Measurements from ENCODE around the gene SCAF8. TPM values are rescaled to one million over a fixed set of nuclear protein-coding genes. Genes with fewer than 3 reads are reported as not detected.
"Not testable (repeated sequence)": the region's sequence is repeated elsewhere in the genome, so short reads cannot be mapped to it uniquely, and the experiment has no call there.

Gene SCAF8
- total RNA-seq, 1 donor from 2014 or later, result 52.7 TPM

DNA sequence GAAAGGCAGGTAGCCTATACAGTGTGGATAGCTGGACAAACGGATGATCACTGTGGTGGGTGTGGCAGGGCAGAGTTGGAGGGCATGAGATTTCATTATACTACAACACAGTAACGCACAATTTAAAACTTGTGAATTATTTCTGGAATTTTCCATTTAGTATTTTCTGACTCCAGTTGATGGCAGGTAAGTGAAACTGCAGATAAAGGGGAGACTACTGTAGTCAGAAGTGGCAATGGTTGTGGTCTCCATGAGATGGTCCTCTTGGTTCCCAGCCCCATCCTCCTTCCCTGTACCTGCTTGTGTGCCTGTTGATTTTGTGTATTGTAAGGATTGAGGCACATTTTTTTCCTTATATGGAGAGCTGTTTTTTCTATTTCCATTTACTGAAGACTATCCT, 22.5 kb upstream of the SCAF8 start:
- Histone ChIP-seq H3K27ac (ENCODE audit: low read depth, low read length) (no peak overlapping the region), H3K36me3 (ENCODE audit: control insufficient read depth in 3 of 3, insufficient read depth in 3 of 3, low read length in 3 of 3) (no peaks in the 10 kb centered on the region), H3K4me1 (ENCODE audit: control insufficient read depth in 3 of 3, insufficient read depth in 3 of 3, low read length in 3 of 3) (no peaks in the 10 kb centered on the region), H3K4me3 (ENCODE audit: low read length in 3 of 3) (no peak overlapping the region), H3K9me3 (ENCODE audit: control insufficient read depth in 3 of 3, low read length in 3 of 3) (no peaks in the 10 kb centered on the region), H3K27me3 (ENCODE audit: control insufficient read depth in 3 of 3, insufficient read depth in 3 of 3, low read length in 3 of 3) (no peaks in the 10 kb centered on the region), H3K9ac (ENCODE audit: low read depth in 1 of 3, low read length in 3 of 3) (no peak overlapping the region)

DNA sequence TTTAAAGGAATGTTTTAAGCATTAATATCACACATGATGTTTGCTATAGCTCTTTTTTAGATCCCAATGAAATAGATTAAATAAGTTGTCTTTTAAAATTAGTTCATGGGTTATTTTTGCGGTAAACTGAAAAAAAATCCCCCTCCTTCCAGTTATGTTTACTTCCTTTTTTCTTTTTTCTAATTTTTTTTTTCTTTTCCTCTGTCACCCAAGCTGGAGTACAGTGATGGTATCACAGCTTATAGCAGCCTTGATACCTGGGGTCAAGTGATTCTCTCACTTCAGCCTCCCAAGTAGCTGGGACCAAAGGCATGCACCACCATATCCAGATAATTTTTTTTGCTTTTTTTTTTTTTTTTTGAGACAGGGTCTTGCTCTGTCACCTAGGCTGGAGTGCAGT, 17.8 kb upstream of the SCAF8 start:
- Histone ChIP-seq H3K4me1 (ENCODE audit: control insufficient read depth in 3 of 3, insufficient read depth in 3 of 3, low read length in 3 of 3) (no peaks in the 10 kb centered on the region), H3K9me3 (ENCODE audit: control insufficient read depth in 3 of 3, low read length in 3 of 3) (no peaks in the 10 kb centered on the region), H3K4me3 (ENCODE audit: low read length in 3 of 3) (no peak overlapping the region)

DNA sequence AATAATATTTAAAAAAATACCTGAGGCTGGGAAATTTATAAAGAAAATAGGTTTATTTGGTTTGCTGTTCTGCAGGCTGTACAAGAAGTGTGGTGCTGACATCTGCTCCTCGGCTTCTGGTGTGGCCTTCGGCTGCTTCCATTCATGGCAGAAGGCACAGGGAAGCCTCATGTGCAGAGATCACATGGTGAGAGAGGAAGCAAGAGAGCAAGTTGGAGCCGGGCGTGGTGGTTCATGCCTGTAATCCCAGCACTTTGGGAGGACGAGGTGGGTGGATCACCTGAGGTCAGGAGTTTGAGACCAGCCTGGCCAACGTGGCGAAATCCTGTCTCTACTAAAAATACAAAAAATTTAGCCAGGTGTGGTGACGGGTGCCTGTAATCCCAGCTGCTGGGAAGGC, 16.9 kb upstream of the SCAF8 start:
- not testable (repeated sequence) for H3K27ac ChIP-seq (ENCODE audit: low read depth, low read length); H3K4me1 ChIP-seq (ENCODE audit: control insufficient read depth in 3 of 3, insufficient read depth in 3 of 3, low read length in 3 of 3); H3K36me3 ChIP-seq (ENCODE audit: control insufficient read depth in 3 of 3, insufficient read depth in 3 of 3, low read length in 3 of 3); H3K9ac ChIP-seq (ENCODE audit: low read depth in 1 of 3, low read length in 3 of 3); H3K27me3 ChIP-seq (ENCODE audit: control insufficient read depth in 3 of 3, insufficient read depth in 3 of 3, low read length in 3 of 3); H3K9me3 ChIP-seq (ENCODE audit: control insufficient read depth in 3 of 3, low read length in 3 of 3); H3K4me3 ChIP-seq (ENCODE audit: low read length in 3 of 3)

More for the DNA sequence above, 17.8 kb upstream of the SCAF8 start:
- Histone ChIP-seq H3K27me3 (ENCODE audit: control insufficient read depth in 3 of 3, insufficient read depth in 3 of 3, low read length in 3 of 3) (no peaks in the 10 kb centered on the region), H3K36me3 (ENCODE audit: control insufficient read depth in 3 of 3, insufficient read depth in 3 of 3, low read length in 3 of 3) (no peaks in the 10 kb centered on the region), H3K9ac (ENCODE audit: low read depth in 1 of 3, low read length in 3 of 3) (no peak overlapping the region), H3K27ac (ENCODE audit: low read depth, low read length) (no peak overlapping the region)

DNA sequence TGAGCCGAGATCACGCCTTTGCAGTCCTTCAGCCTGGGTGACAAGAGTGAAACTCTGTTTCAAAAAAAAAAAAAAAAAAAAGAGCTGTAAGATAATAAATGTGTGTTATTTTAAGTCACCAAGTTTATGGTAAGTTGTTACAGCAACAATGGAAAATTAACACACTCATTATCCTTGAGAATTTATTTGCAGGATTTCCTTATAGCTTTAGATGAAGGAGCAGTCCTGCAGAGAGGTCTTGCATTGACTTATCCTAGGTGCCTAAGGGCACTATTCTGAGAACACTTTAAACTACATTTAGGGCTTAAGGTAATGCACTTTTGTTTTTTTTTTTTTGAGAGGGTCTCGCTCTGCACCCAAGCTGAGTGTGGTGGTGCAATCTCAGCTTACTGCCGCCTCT, 13.8 kb upstream of the SCAF8 start:
- Histone ChIP-seq H3K9ac (ENCODE audit: low read depth in 1 of 3, low read length in 3 of 3) (no peak overlapping the region), H3K4me1 (ENCODE audit: control insufficient read depth in 3 of 3, insufficient read depth in 3 of 3, low read length in 3 of 3) (no peaks in the 10 kb centered on the region), H3K36me3 (ENCODE audit: control insufficient read depth in 3 of 3, insufficient read depth in 3 of 3, low read length in 3 of 3) (no peaks in the 10 kb centered on the region), H3K4me3 (ENCODE audit: low read length in 3 of 3) (no peak overlapping the region), H3K27me3 (ENCODE audit: control insufficient read depth in 3 of 3, insufficient read depth in 3 of 3, low read length in 3 of 3) (no peaks in the 10 kb centered on the region), H3K9me3 (ENCODE audit: control insufficient read depth in 3 of 3, low read length in 3 of 3) (no peaks in the 10 kb centered on the region), H3K27ac (ENCODE audit: low read depth, low read length) (no peak overlapping the region)

DNA sequence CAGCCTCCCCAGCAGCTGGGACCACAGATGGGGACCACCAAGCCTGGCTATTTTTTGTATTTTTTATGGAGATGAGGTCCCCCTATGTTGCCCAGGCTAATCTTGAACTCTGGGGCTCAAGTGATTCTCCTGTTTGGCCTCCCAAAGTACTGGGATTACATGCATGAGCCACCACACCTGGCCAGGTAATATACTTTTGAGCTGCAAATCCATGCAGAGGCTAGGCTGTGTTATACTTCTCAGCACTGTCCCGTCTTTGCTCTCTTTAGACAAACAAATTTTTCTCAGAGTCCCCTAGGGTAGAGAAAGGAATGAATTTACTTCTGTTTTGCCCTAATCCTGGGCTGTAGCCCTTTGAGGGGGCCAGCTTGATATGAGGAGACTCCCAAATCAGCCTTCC, 13.4 kb upstream of the SCAF8 start:
- Histone ChIP-seq H3K4me1 (ENCODE audit: control insufficient read depth in 3 of 3, insufficient read depth in 3 of 3, low read length in 3 of 3) (no peaks in the 10 kb centered on the region), H3K9me3 (ENCODE audit: control insufficient read depth in 3 of 3, low read length in 3 of 3) (no peaks in the 10 kb centered on the region), H3K4me3 (ENCODE audit: low read length in 3 of 3) (no peak overlapping the region), H3K27me3 (ENCODE audit: control insufficient read depth in 3 of 3, insufficient read depth in 3 of 3, low read length in 3 of 3) (no peaks in the 10 kb centered on the region), H3K36me3 (ENCODE audit: control insufficient read depth in 3 of 3, insufficient read depth in 3 of 3, low read length in 3 of 3) (no peaks in the 10 kb centered on the region), H3K27ac (ENCODE audit: low read depth, low read length) (no peak overlapping the region), H3K9ac (ENCODE audit: low read depth in 1 of 3, low read length in 3 of 3) (no peak overlapping the region)

DNA sequence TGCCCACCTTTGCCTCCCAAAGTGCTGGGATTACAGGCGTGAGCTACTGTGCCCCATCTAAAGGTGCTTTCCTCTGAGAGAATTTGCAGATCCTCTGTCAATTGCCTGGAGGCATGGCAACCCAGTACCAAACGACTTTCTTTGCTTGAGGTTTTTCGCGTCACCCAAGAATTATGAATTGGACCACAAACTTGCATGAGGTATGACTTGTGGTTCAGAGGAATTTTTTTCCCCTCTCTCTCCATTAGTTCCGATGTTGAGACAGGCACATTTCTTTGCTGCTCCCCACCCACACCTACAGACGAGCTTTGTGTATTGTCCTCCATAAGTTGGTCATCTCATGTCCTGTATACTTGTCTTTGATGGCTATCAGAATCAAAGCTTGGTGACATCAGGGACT, 11.8 kb upstream of the SCAF8 start:
- Histone ChIP-seq H3K27me3 (ENCODE audit: control insufficient read depth in 3 of 3, insufficient read depth in 3 of 3, low read length in 3 of 3) (no peaks in the 10 kb centered on the region), H3K4me1 (ENCODE audit: control insufficient read depth in 3 of 3, insufficient read depth in 3 of 3, low read length in 3 of 3) (no peaks in the 10 kb centered on the region), H3K36me3 (ENCODE audit: control insufficient read depth in 3 of 3, insufficient read depth in 3 of 3, low read length in 3 of 3) (no peaks in the 10 kb centered on the region), H3K4me3 (ENCODE audit: low read length in 3 of 3) (no peak overlapping the region), H3K9ac (ENCODE audit: low read depth in 1 of 3, low read length in 3 of 3) (no peak overlapping the region), H3K9me3 (ENCODE audit: control insufficient read depth in 3 of 3, low read length in 3 of 3) (no peaks in the 10 kb centered on the region), H3K27ac (ENCODE audit: low read depth, low read length) (no peak overlapping the region)

DNA sequence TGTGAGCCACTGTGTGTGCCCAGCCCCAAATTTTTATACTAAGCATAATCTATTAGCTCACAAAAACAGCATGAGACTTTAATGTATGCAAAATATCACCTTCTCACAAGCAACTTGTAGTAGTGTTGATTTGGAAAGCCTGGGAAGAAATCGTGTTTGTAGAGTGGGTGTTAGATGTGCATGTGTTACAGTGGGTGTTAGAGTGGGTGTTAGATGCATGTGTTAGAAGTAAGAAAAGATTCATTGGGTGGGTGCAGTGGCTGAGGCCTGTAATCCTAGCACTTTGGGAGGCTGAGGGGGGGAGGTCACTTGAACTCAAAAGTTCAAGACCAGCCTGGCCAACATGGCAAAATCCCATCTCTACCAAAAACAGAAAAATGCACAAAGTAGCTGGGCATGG, 6.3 kb upstream of the SCAF8 start:
- no peak overlapping the region for H3K27ac ChIP-seq (ENCODE audit: low read depth, low read length)
- H3K9ac ChIP-seq (ENCODE audit: low read depth in 1 of 3, low read length in 3 of 3), result no peak overlapping the region
- no peak overlapping the region for H3K4me3 ChIP-seq (ENCODE audit: low read length in 3 of 3)
- peaks cover 0 to 2% (median 1%) of the 10 kb centered on the region in 3 donors for H3K4me1 ChIP-seq (ENCODE audit: control insufficient read depth in 3 of 3, insufficient read depth in 3 of 3, low read length in 3 of 3)
- no peaks in the 10 kb centered on the region for H3K27me3 ChIP-seq (ENCODE audit: control insufficient read depth in 3 of 3, insufficient read depth in 3 of 3, low read length in 3 of 3)
- no peaks in the 10 kb centered on the region for H3K9me3 ChIP-seq (ENCODE audit: control insufficient read depth in 3 of 3, low read length in 3 of 3)
- H3K36me3 ChIP-seq (ENCODE audit: control insufficient read depth in 3 of 3, insufficient read depth in 3 of 3, low read length in 3 of 3), result no peaks in the 10 kb centered on the region

DNA sequence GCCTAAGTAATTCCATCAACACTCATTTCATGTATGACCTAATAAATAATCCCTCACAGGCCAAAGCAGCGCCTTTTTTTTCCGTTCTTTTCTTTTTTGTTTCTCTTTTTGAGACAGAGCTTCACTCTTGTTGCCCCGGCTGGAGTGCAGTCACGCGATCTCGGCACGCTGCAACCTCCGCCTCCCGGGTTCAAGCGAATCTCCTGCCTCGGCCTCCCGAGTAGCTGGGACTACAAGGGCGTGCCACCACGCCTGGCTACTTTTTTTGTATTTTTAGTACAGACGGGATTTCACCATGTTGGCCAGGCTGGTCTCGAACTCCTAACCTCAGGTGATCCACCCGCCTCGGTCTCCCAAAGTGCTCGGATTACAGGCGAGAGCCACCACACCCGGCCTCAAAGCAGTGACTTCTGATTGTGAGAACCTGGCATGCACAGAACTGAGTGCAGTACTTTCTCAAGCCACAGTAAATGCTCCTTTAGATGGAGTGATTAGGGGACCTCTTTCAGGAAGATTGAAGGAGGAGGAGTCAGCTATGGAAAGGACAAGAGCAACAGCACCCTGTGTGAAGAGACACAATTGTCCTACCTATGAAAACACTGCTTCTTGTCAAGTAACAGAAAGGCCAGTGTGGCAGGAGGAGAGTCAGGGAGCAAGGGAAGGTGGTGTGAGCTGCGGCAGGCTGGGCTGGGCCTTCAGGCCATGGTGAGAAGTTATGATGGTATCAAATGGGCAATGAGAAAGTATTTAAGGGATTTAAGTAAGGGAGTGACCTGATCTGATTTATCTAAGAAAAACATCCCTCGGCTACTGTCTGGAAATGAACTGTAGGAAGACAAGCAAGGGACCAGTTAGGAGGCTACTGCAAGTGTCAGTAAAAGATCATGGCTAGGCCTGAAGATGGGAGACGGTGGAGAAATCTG, 1.7 kb upstream of the SCAF8 start:
- peak overlapping the region in 1 of 3 donors; percentile 98 for H3K9ac ChIP-seq (ENCODE audit: low read depth in 1 of 3, low read length in 3 of 3)
- no peaks in the 10 kb centered on the region for H3K27me3 ChIP-seq (ENCODE audit: control insufficient read depth in 3 of 3, insufficient read depth in 3 of 3, low read length in 3 of 3)
- no peaks in the 10 kb centered on the region for H3K36me3 ChIP-seq (ENCODE audit: control insufficient read depth in 3 of 3, insufficient read depth in 3 of 3, low read length in 3 of 3)
- no peak overlapping the region for H3K4me3 ChIP-seq (ENCODE audit: low read length in 3 of 3)
- H3K9me3 ChIP-seq (ENCODE audit: control insufficient read depth in 3 of 3, low read length in 3 of 3), result no peaks in the 10 kb centered on the region
- H3K4me1 ChIP-seq (ENCODE audit: control insufficient read depth in 3 of 3, insufficient read depth in 3 of 3, low read length in 3 of 3), result peaks cover 20 to 30% (median 22%) of the 10 kb centered on the region in 3 donors
- H3K27ac ChIP-seq (ENCODE audit: low read depth, low read length), result no peak overlapping the region

DNA sequence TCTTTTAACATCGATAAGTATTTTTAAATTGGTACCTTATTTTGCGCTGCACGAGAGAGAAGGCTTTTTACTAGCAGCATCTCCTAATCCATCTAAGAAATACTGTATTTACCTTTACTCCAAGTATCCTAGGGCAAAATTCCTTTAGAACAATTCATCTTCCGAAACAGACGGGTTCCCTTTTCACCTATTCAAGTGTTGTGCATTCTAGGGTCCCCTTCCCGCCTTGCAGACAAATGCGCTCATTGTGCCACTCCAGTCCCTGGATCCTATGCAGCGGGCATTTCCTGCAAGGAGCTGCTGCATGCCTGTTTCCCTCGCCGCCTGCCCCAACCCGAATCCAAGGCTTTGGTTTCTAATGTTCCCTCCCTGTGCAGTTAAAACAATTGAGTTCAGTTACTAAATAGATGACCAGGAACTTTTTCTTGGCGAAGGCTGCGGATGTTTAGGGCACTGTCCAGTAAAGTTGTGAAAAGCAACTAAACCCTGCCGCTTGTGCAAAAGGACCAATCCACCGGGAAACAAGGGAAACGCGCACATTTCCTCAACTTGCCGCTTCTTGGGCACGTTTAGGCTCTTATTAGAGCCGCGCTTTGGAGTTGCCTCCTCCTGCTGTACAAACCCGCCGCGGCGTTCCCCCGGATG, 556 bp upstream of the SCAF8 start:
- Histone ChIP-seq H3K27me3 (ENCODE audit: control insufficient read depth in 3 of 3, insufficient read depth in 3 of 3, low read length in 3 of 3) (no peaks in the 10 kb centered on the region), H3K9me3 (ENCODE audit: control insufficient read depth in 3 of 3, low read length in 3 of 3) (no peaks in the 10 kb centered on the region), H3K4me3 (ENCODE audit: low read length in 3 of 3) (peak overlapping the region; percentile 66 to 95 (median 87)), H3K36me3 (ENCODE audit: control insufficient read depth in 3 of 3, insufficient read depth in 3 of 3, low read length in 3 of 3) (no peaks in the 10 kb centered on the region), H3K4me1 (ENCODE audit: control insufficient read depth in 3 of 3, insufficient read depth in 3 of 3, low read length in 3 of 3) (peaks cover 28 to 39% (median 29%) of the 10 kb centered on the region in 3 donors), H3K9ac (ENCODE audit: low read depth in 1 of 3, low read length in 3 of 3) (peak overlapping the region; percentile 91 to 98 (median 97)), H3K27ac (ENCODE audit: low read depth, low read length) (peak overlapping the region; percentile 99)
